GM12878 (cell line): ENCODE results near the gene ZFYVE19. TPM values are rescaled to one million over a fixed set of nuclear protein-coding genes. Genes with fewer than 3 reads are reported as not detected.
A peak's percentile ranks its signal among the peaks of the same experiment; 100 is the strongest.

Experiments used
- BRCA1 ChIP-seq: IDR thresholded peaks from 2 replicates; pipeline ENCODE4 v1.6.1; 2011; ENCODE audit warnings: low read depth, low read length, improper control_type of control experiment
- E4F1 ChIP-seq: fragments of 450-650 bp; IDR thresholded peaks from 2 replicates; pipeline ENCODE4 v1.6.1; 2018; ENCODE audit warnings: borderline replicate concordance, mild to moderate bottlenecking; ENCODE audit not compliant: partially characterized antibody
- EP300 ChIP-seq, 2 experiments: fragments of 150-350 bp in 1 of 2; IDR thresholded peaks; 2 replicates each; pipeline ENCODE4 v1.6.1; 2011 to 2012; ENCODE audit warnings: low read depth in 2 of 2, low read length in 2 of 2, borderline replicate concordance in 1 of 2, improper control_type of control experiment in 1 of 2, inconsistent platforms in 1 of 2; ENCODE audit not compliant: control insufficient read depth in 1 of 2
- ETV6 ChIP-seq, 2 experiments: fragments of 450-650 bp in 1 of 2; IDR thresholded peaks in 1 of 2; conservative IDR thresholded peaks in 1 of 2; 2 replicates each; pipeline ENCODE4 v1.6.1; 2014; ENCODE audit warnings: antibody characterized with exemption in 1 of 2, borderline replicate concordance in 1 of 2, low read depth in 1 of 2, mild to moderate bottlenecking in 1 of 2, moderate library complexity in 1 of 2
- GABPA ChIP-seq: IDR thresholded peaks from 2 replicates; pipeline ENCODE4 v1.6.1; 2014; ENCODE audit warnings: antibody characterized with exemption, low read depth, mild to moderate bottlenecking, inconsistent platforms
- IRF4 ChIP-seq: IDR thresholded peaks from 2 replicates; pipeline ENCODE4 v1.6.1; 2011; ENCODE audit warnings: low read depth, low read length
- MEF2A ChIP-seq: IDR thresholded peaks from 2 replicates; pipeline ENCODE4 v1.6.1; 2011; ENCODE audit warnings: low read depth, mild to moderate bottlenecking, low read length, moderate library complexity; ENCODE audit not compliant: insufficient read depth
- NKRF ChIP-seq: fragments of 450-650 bp; conservative IDR thresholded peaks from 2 replicates; pipeline ENCODE4 v1.6.1; 2017; ENCODE audit warnings: mild to moderate bottlenecking, moderate library complexity
- SMARCA5 ChIP-seq: fragments of 450-650 bp; IDR thresholded peaks from 2 replicates; pipeline ENCODE4 v1.6.1; 2017; ENCODE audit warnings: mild to moderate bottlenecking
- SREBF1 ChIP-seq: IDR thresholded peaks from 2 replicates; pipeline ENCODE4 v1.6.1; 2012; ENCODE audit warnings: mild to moderate bottlenecking, low read length
- TAF1 ChIP-seq: IDR thresholded peaks from 2 replicates; pipeline ENCODE4 v1.6.1; 2011; ENCODE audit warnings: mild to moderate bottlenecking, low read depth, low read length, borderline replicate concordance
- WRNIP1 ChIP-seq: IDR thresholded peaks from 2 replicates; pipeline ENCODE4 v1.6.1; 2011; ENCODE audit warnings: low read depth, low read length, improper control_type of control experiment, borderline replicate concordance
- ZNF207 ChIP-seq: fragments of 450-650 bp; IDR thresholded peaks from 2 replicates; pipeline ENCODE4 v1.6.1; 2014; ENCODE audit warnings: antibody characterized with exemption, mild to moderate bottlenecking, borderline replicate concordance
- ZNF274 ChIP-seq: IDR thresholded peaks from one replicate; pipeline ENCODE4 v1.8.0; 2011; ENCODE audit not compliant: insufficient read length, insufficient read depth
- polyA plus RNA-seq, 11 experiments: library from polyadenylated mRNA; depleted of rRNA in 4 of 11; unstranded in 6 of 11; stranded (reverse) in 5 of 11; fragments of >200 nt; fragmentation: Nextera tagmentation in 4 of 11; fragmentation: Illumina TruSeq in 1 of 11; extraction: Ambion mirVana in 4 of 11; extraction: Trizol in 1 of 11; gene quantifications; 1 replicate in 1 of 11; 2 replicates in 10 of 11; pipeline versions ENCODE4 v1.2.1 to v1.2.3, GENCODE V29; 2011 to 2016; ENCODE audit warnings: inconsistent platforms in 2 of 11, missing spikeins in 2 of 11, low read depth in 1 of 11
- total RNA-seq, 4 experiments: library from RNA; depleted of rRNA in 3 of 4; stranded (reverse); fragments of >200 nt in 3 of 4; fragmentation: Illumina TruSeq in 1 of 4; extraction: Trizol in 1 of 4; gene quantifications; 2 replicates each; pipeline versions ENCODE4 v1.2.1 to v1.2.3, GENCODE V29; 2013 to 2021
- TF ChIP-seq, protein P1 (sequence below): fragments of 450-650 bp; IDR thresholded peaks from 2 replicates; pipeline ENCODE4 v1.6.1; 2017; ENCODE audit warnings: mild to moderate bottlenecking, moderate library complexity
- TF ChIP-seq, protein P2 (sequence below): fragments of 450-650 bp; IDR thresholded peaks from 2 replicates; pipeline ENCODE4 v1.6.1; 2017; ENCODE audit warnings: mild to moderate bottlenecking, low read depth, inconsistent platforms; ENCODE audit not compliant: poor library complexity, severe bottlenecking

Gene ZFYVE19
- total and polyA plus RNA-seq, 10 of the 15 experiments (the other 5 are each of a cell fraction or from before 2014, with no cell fraction given), result 1.7 to 36.3 (median 17.0) TPM

GRCh38 chr15:40807888-40808461, 1.1 kb downstream of the ZFYVE19 start (continued):
- TF ChIP-seq, protein P1, sequence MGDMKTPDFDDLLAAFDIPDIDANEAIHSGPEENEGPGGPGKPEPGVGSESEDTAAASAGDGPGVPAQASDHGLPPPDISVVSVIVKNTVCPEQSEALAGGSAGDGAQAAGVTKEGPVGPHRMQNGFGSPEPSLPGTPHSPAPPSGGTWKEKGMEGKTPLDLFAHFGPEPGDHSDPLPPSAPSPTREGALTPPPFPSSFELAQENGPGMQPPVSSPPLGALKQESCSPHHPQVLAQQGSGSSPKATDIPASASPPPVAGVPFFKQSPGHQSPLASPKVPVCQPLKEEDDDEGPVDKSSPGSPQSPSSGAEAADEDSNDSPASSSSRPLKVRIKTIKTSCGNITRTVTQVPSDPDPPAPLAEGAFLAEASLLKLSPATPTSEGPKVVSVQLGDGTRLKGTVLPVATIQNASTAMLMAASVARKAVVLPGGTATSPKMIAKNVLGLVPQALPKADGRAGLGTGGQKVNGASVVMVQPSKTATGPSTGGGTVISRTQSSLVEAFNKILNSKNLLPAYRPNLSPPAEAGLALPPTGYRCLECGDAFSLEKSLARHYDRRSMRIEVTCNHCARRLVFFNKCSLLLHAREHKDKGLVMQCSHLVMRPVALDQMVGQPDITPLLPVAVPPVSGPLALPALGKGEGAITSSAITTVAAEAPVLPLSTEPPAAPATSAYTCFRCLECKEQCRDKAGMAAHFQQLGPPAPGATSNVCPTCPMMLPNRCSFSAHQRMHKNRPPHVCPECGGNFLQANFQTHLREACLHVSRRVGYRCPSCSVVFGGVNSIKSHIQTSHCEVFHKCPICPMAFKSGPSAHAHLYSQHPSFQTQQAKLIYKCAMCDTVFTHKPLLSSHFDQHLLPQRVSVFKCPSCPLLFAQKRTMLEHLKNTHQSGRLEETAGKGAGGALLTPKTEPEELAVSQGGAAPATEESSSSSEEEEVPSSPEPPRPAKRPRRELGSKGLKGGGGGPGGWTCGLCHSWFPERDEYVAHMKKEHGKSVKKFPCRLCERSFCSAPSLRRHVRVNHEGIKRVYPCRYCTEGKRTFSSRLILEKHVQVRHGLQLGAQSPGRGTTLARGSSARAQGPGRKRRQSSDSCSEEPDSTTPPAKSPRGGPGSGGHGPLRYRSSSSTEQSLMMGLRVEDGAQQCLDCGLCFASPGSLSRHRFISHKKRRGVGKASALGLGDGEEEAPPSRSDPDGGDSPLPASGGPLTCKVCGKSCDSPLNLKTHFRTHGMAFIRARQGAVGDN, result no peak
- TF ChIP-seq BRCA1 (no peak), ETV6 (conservative IDR thresholded peaks at IDR 0.05 in 1 of 2, IDR thresholded peaks at IDR 0.05 in 1 of 2; ENCODE audit: borderline replicate concordance in 1 of 2, low read depth in 1 of 2) (no peak), WRNIP1 (no peak), SREBF1 (no peak), GABPA (no peak), NKRF (no peak; the same call in 1 of the 2 replicates), IRF4 (no peak), SMARCA5 (0 out of 2 replicates have a peak, but pooled peaks have one; percentile 52), ZNF207 (no peak), MEF2A (no peak), TAF1 (no peak), EP300 (IDR thresholded peaks at IDR 0.05; ENCODE audit: borderline replicate concordance in 1 of 2, control insufficient read depth in 1 of 2, low read depth in 2 of 2, low read length in 2 of 2) (no peak), ZNF274 (no peak), E4F1 (no peak)
- TF ChIP-seq, protein P2, sequence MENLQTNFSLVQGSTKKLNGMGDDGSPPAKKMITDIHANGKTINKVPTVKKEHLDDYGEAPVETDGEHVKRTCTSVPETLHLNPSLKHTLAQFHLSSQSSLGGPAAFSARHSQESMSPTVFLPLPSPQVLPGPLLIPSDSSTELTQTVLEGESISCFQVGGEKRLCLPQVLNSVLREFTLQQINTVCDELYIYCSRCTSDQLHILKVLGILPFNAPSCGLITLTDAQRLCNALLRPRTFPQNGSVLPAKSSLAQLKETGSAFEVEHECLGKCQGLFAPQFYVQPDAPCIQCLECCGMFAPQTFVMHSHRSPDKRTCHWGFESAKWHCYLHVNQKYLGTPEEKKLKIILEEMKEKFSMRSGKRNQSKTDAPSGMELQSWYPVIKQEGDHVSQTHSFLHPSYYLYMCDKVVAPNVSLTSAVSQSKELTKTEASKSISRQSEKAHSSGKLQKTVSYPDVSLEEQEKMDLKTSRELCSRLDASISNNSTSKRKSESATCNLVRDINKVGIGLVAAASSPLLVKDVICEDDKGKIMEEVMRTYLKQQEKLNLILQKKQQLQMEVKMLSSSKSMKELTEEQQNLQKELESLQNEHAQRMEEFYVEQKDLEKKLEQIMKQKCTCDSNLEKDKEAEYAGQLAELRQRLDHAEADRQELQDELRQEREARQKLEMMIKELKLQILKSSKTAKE, result no peak
